Testis (tissue), 3 donors: ENCODE data around the gene SPDYE1. TPM values are rescaled to one million over a fixed set of nuclear protein-coding genes. Genes with fewer than 3 reads are reported as not detected.

Source experiments
- DNase-seq: peaks from one replicate; pipeline ENCODE4 v3.0.0-alpha.2; 2019
- H3K27ac ChIP-seq, 2 donors: fragments of 200-600 bp; sonication (generic); one replicate each; pipeline ENCODE4 v1.5.1; 2019
- H3K27me3 ChIP-seq: fragments of 200-600 bp; sonication (generic); one replicate; pipeline ENCODE4 v1.5.1; 2019
- H3K36me3 ChIP-seq: fragments of 200-600 bp; sonication (generic); one replicate; pipeline ENCODE4 v1.5.1; 2017; ENCODE audit warnings: low read depth; ENCODE audit errors: missing control alignments
- H3K4me1 ChIP-seq: fragments of 200-600 bp; sonication (generic); one replicate; pipeline ENCODE4 v1.5.1; 2019
- H3K4me3 ChIP-seq, 2 donors: fragments of 200-600 bp; sonication (generic); one replicate each; pipeline ENCODE4 v1.5.1; 2017 to 2019
- H3K9me3 ChIP-seq: fragments of 200-600 bp; sonication (generic); one replicate; pipeline ENCODE4 v1.5.1; 2017
- POLR2A ChIP-seq: fragments of 450-650 bp; IDR thresholded peaks from one replicate; pipeline ENCODE4 v1.6.1; 2017; ENCODE audit warnings: antibody characterized with exemption, mild to moderate bottlenecking, moderate library complexity
- WGBS, 2 donors: methylation state at CpG; one replicate each; pipeline ENCODE4 v1.1.5; 2018; 5-methylcytosine and 5-hydroxymethylcytosine counted together
- intact Hi-C: fragments of 100-400 bp; cut with DNase I; formaldehyde crosslinking; loops from one replicate; pipeline ENCODE4 v1.15.1; 2023; ENCODE audit warnings: low total_unique reads
- microRNA-seq, 2 donors: library from miRNA; unstranded; fragments of <30 nt; microRNA quantifications; one replicate each; pipeline ENCODE4, GENCODE V29; 2016; ENCODE audit warnings: borderline number of aligned reads in 2 of 2, borderline replicate concordance in 1 of 2
- polyA plus RNA-seq: library from polyadenylated mRNA; stranded (reverse); fragments of 350-450 nt; fragmentation: Illumina TruSeq; extraction: RNeasy Lipid Tissue Mini Kit (QIAGEN cat#74804); gene quantifications from one replicate; pipeline ENCODE4 v1.2.3, GENCODE V29; 2014; ENCODE audit warnings: low read depth, low replicate concordance; ENCODE audit not compliant: insufficient read depth
- total RNA-seq, 2 donors: library from RNA; depleted of rRNA; stranded (reverse); fragments of >200 nt; gene quantifications; one replicate each; pipeline ENCODE4 v1.2.3, GENCODE V29; 2016
- TF ChIP-seq, protein P1 (sequence below), 3 experiments: fragments of 450-650 bp in 2 of 3; fragments of 200-600 bp in 1 of 3; sonication (generic) in 1 of 3; IDR thresholded peaks; one replicate each; pipeline ENCODE4 v1.5.1; 2016 to 2019; ENCODE audit warnings: antibody characterized with exemption in 3 of 3, mild to moderate bottlenecking in 2 of 3, moderate library complexity in 1 of 3

Gene SPDYE1
- total and polyA plus RNA-seq, 3 donors from 2014 or later: 2.7 to 8.3 (median 7.3) TPM

DNA sequence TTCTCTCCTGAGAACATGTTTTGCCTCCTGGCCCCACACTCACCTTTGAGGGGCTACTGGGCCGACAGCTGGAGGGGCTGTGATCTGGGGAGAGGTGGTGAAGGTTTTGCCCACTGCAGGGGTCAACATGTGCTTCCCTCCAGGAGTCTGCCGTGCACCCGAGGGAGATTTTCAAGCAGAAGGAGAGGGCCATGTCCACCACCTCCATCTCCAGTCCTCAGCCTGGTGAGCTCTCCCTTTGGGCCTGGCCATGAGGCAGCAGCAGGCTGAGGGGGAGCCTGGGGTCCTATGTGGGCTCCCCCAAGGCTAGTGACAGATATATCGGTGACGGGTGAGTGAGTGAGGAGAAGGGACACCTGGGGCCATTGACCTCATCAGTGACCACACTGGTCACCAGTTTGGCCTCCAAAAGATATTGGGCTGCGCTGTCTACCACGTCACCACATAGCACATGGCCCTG lies 61.1 kb downstream of the SPDYE1 start:
- intact Hi-C loops: no loop called here
- Histone ChIP-seq H3K9me3 (no peaks in the 10 kb centered on the region), H3K27me3 (no peaks in the 10 kb centered on the region), H3K4me3 (no peak overlapping the region), H3K27ac (no peak overlapping the region), H3K36me3 (no peaks in the 10 kb centered on the region), H3K4me1 (peaks cover 5% of the 10 kb centered on the region)
- no peak for DNase-seq
- 86 to 88% methylated on average over 3 to 7 of the region's 7 CpGs for WGBS, 2 donors
- TF ChIP-seq, protein P1, sequence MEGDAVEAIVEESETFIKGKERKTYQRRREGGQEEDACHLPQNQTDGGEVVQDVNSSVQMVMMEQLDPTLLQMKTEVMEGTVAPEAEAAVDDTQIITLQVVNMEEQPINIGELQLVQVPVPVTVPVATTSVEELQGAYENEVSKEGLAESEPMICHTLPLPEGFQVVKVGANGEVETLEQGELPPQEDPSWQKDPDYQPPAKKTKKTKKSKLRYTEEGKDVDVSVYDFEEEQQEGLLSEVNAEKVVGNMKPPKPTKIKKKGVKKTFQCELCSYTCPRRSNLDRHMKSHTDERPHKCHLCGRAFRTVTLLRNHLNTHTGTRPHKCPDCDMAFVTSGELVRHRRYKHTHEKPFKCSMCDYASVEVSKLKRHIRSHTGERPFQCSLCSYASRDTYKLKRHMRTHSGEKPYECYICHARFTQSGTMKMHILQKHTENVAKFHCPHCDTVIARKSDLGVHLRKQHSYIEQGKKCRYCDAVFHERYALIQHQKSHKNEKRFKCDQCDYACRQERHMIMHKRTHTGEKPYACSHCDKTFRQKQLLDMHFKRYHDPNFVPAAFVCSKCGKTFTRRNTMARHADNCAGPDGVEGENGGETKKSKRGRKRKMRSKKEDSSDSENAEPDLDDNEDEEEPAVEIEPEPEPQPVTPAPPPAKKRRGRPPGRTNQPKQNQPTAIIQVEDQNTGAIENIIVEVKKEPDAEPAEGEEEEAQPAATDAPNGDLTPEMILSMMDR (IDR thresholded peaks at IDR 0.05): no peak
- TF ChIP-seq POLR2A: no peak

DNA sequence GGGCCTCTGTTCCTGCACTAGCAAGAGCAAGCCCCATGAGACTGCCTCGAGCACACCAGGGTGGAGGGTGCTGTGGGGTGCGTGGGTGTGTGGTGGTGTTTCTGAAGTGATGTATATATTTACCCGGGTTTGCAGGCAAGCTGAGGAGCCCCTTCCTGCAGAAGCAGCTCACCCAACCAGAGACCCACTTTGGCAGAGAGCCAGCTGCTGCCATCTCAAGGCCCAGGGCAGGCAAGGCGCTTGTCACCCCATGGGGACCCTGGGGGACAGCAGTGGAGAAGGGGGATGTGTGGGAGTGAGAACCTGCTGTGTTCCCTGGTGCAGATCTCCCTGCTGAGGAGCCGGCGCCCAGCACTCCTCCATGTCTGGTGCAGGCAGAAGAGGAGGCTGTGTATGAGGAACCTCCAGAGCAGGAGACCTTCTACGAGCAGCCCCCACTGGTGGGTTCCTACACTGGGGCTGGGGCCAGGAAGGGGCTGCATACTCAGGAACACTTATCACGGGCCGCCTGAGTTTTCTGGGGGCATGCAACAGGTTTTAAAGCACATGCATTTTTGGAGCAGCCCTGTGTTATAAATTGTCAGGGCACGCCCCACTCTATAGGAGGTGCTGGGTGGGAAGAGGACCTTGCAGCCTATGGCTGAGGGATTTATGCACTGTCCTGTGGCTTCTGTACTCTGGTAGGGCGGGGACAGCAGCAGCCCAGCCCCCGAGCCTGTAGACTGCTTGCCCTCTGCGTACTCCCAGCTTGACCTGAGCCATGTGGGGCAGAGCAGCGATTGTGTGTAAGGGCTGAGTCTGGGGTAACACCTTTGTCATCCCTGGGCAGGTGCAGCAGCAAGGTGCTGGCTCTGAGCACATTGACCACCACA lies 61.8 kb downstream of the SPDYE1 start:
- WGBS, 2 donors: 80 to 82% methylated on average over 1 to 14 of the region's 14 CpGs
- Histone ChIP-seq H3K4me3 (no peak overlapping the region), H3K36me3 (no peaks in the 10 kb centered on the region), H3K27ac (no peak overlapping the region), H3K27me3 (no peaks in the 10 kb centered on the region), H3K4me1 (peaks cover 5% of the 10 kb centered on the region), H3K9me3 (no peaks in the 10 kb centered on the region)
- no peak for DNase-seq
- intact Hi-C loops: no loop called here
- TF ChIP-seq, protein P1 (IDR thresholded peaks at IDR 0.05): no peak
- no peak for TF ChIP-seq POLR2A

Small RNA genes within 50 kb of the gene (microRNA-seq; reads per million reads assigned to microRNA genes)
- 0 to 1.4 reads per million in 2 donors for gene MIR6837

Other genes with a start within 250 kb of the SPDYE1 start
- 10 to 100 TPM; 16.8 to 20.2 TPM for gene BLVRA, start 239.2 kb upstream of the SPDYE1 start, total RNA-seq
- 33.7 TPM for gene BLVRA, start 239.2 kb upstream of the SPDYE1 start, polyA plus RNA-seq
- gene MRPS24, start 128.4 kb upstream of the SPDYE1 start, total RNA-seq: 10 to 100 TPM; 71.1 to 80.8 TPM
- gene MRPS24, start 128.4 kb upstream of the SPDYE1 start, polyA plus RNA-seq: 115 TPM
- 10 to 100 TPM; 24.9 to 33.0 TPM for gene URGCP, start 91.3 kb upstream of the SPDYE1 start, total RNA-seq
- gene URGCP, start 91.3 kb upstream of the SPDYE1 start, polyA plus RNA-seq: 20.1 TPM
- gene UBE2D4, start 71.5 kb upstream of the SPDYE1 start, total RNA-seq: 10 to 100 TPM; 15.8 to 18.3 TPM
- 18.6 TPM for gene UBE2D4, start 71.5 kb upstream of the SPDYE1 start, polyA plus RNA-seq
- gene DBNL, start 46.8 kb downstream of the SPDYE1 start, total RNA-seq: 10 to 100 TPM; 61.4 to 72.7 TPM
- 50.0 TPM for gene DBNL, start 46.8 kb downstream of the SPDYE1 start, polyA plus RNA-seq
- gene PGAM2, start 67.7 kb downstream of the SPDYE1 start, total RNA-seq: 100 to 1,000 TPM in 1 of 2 donors, 10 to 100 TPM in 1; 85.1 to 139 TPM
- 298 TPM for gene PGAM2, start 67.7 kb downstream of the SPDYE1 start, polyA plus RNA-seq
- 10 to 100 TPM; 43.4 to 63.7 TPM for gene POLM, start 84.6 kb downstream of the SPDYE1 start, total RNA-seq
- 11.7 TPM for gene POLM, start 84.6 kb downstream of the SPDYE1 start, polyA plus RNA-seq
- gene AEBP1, start 106.4 kb downstream of the SPDYE1 start, total RNA-seq: 100 to 1,000 TPM in 1 of 2 donors, 10 to 100 TPM in 1; 74.5 to 102 TPM
- 168 TPM for gene AEBP1, start 106.4 kb downstream of the SPDYE1 start, polyA plus RNA-seq
- gene POLD2, start 125.7 kb downstream of the SPDYE1 start, total RNA-seq: 10 to 100 TPM; 59.4 to 61.9 TPM
- gene POLD2, start 125.7 kb downstream of the SPDYE1 start, polyA plus RNA-seq: 117 TPM
- 1 to 10 TPM; 1.5 to 1.7 TPM for gene MYL7, start 143.4 kb downstream of the SPDYE1 start, total RNA-seq
- gene MYL7, start 143.4 kb downstream of the SPDYE1 start, polyA plus RNA-seq: not detected
- gene GCK, start 191.5 kb downstream of the SPDYE1 start, total RNA-seq: 1 to 10 TPM in 1 of 2 donors, under 1 TPM in 1; 0.94 to 1.2 TPM
- gene GCK, start 191.5 kb downstream of the SPDYE1 start, polyA plus RNA-seq: 0.90 TPM
- 10 to 100 TPM; 66.5 to 72.3 TPM for gene YKT6, start 203.1 kb downstream of the SPDYE1 start, total RNA-seq
- 85.9 TPM for gene YKT6, start 203.1 kb downstream of the SPDYE1 start, polyA plus RNA-seq